Rectal smooth muscle tissue (tissue), 1 donor: ENCODE results near the gene HNRNPAB.
"Not testable (repeated sequence)": the region's sequence is repeated elsewhere in the genome, so short reads cannot be mapped to it uniquely, and the experiment has no call there.

Experiments used
- H3K27ac ChIP-seq: one replicate; pipeline ENCODE4 v1.7.0; 2013; ENCODE audit warnings: low read depth, low read length, inconsistent platforms
- H3K27me3 ChIP-seq: one replicate; pipeline ENCODE4 v1.7.0; 2013; ENCODE audit warnings: low read length; ENCODE audit not compliant: control insufficient read depth, insufficient read depth
- H3K36me3 ChIP-seq: one replicate; pipeline ENCODE4 v1.7.0; 2013; ENCODE audit warnings: low read length; ENCODE audit not compliant: control insufficient read depth, insufficient read depth
- H3K4me1 ChIP-seq: one replicate; pipeline ENCODE4 v1.7.0; 2013; ENCODE audit warnings: low read length; ENCODE audit not compliant: control insufficient read depth, insufficient read depth
- H3K4me3 ChIP-seq: one replicate; pipeline ENCODE4 v1.7.0; 2013; ENCODE audit warnings: low read length
- H3K9ac ChIP-seq: one replicate; pipeline ENCODE4 v1.7.0; 2013; ENCODE audit warnings: low read length

Gene HNRNPAB

DNA sequence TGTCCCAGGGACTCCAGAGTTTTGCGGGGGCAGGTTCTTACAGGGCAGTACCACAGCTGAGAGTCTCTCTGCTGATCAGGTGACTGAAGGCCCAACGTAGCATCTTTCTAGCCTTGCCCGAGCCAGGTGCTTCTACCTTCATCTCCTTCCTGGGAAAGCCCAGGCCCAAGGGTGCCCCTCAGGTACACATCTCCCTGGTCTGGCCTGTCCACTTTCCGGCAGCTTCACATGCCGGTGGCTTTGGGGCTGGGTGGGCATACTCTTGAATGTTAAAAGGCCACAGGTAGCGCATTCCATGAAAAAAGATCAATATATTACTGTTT is 33.9 kb downstream of the HNRNPAB start:
- H3K9ac ChIP-seq = no peak overlapping the region
- no peaks in the 10 kb centered on the region for H3K4me1 ChIP-seq
- H3K27ac ChIP-seq = no peak overlapping the region
- no peaks in the 10 kb centered on the region for H3K27me3 ChIP-seq
- H3K36me3 ChIP-seq = no peaks in the 10 kb centered on the region
- H3K4me3 ChIP-seq = no peak overlapping the region

DNA sequence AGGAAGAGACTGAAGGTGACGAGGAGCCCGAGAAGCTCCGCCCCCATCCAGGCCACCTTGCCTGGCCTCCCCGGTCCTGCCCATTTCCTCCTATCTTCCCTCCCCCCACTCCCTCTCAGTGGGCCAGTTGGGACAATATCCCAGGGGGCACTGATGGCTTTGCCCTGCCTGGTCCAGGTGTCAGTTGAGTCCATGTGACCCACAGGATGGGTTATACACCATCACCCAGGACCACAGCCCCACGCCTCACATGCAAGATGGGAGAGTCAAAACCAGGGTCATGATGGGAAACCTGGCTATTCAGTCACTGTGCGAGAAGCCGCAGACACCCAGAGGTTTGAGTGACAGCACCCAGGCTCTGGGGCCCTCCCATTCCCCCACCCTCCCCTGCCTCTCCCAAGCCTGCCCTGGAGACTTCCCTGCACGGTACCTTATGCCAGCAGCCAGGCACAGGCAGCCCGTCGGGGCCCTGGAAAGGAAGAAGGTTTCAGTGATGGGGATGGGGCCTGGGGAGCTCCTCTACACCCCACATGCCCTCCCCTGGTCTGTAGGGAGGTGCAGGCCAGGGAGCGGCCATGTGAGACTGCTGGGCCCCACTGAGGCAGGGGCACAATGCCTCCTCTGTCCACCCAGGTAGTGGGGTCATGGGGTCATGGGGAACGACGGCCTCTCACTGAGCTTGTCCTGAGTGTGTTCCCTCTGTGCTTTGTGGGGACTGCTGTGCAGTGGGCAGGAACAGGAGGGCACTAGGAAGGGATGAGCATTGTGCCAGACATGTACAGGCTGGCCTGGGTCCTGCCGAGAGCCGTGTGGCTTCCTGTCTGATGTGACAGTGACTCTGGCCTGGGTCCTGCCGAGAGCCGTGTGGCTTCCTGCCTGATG is 34.6 kb downstream of the HNRNPAB start:
- no peak overlapping the region for H3K27ac ChIP-seq
- H3K4me3 ChIP-seq = no peak overlapping the region
- no peaks in the 10 kb centered on the region for H3K36me3 ChIP-seq
- H3K9ac ChIP-seq = no peak overlapping the region
- no peaks in the 10 kb centered on the region for H3K27me3 ChIP-seq
- H3K4me1 ChIP-seq = no peaks in the 10 kb centered on the region

DNA sequence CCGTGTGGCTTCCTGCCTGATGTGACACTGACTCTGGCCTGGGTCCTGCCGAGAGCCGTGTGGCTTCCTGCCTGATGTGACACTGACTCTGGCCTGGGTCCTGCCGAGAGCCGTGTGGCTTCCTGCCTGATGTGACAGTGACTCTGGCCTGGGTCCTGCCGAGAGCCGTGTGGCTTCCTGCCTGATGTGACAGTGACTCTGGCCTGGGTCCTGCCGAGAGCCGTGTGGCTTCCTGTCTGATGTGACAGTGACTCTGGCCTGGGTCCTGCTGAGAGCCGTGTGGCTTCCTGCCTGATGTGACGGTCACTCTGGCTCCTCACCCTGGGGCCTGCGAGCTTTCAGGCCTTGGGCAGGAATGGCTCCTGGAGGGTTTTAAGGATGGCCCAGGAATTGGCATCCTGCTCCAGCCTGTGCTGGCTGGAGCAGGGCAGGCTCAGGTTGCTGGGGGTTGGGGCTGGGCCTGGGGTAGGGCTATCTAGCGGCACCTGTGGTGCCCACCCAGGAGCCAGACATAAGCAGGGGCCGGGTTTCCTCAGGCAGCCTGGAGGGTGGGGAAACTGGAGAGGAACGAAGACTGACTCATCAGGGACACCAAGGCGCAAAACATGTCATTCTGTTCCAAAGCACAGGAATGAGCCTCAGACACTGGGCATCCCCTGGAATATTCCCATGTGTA is 35.4 kb downstream of the HNRNPAB start:
- not testable (repeated sequence) for H3K4me1 ChIP-seq, H3K27me3 ChIP-seq, H3K36me3 ChIP-seq, H3K27ac ChIP-seq, H3K9ac ChIP-seq, H3K4me3 ChIP-seq

DNA sequence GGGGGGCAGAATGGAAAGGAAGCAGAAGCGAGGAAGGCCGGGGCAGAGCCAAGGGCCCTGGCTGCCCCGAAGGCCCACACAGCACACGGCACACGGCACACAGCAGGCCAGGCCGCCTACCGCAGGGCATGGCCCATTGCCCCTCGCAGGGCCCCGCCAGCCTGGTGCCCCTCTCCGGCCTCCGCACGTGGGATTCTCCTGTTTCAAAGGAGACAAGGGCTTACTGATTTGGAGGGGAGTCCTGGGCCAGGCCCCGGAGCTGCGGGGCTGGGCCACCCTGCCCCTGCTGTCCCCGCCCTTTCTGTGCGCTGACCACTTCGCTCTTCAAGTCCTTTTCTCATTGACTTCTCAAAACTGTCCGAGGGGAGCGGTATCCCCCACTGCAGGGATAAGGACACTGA is 36.0 kb downstream of the HNRNPAB start:
- H3K36me3 ChIP-seq = no peaks in the 10 kb centered on the region
- H3K27ac ChIP-seq = no peak overlapping the region
- no peaks in the 10 kb centered on the region for H3K27me3 ChIP-seq
- H3K9ac ChIP-seq = no peak overlapping the region
- H3K4me1 ChIP-seq = no peaks in the 10 kb centered on the region
- H3K4me3 ChIP-seq = no peak overlapping the region

DNA sequence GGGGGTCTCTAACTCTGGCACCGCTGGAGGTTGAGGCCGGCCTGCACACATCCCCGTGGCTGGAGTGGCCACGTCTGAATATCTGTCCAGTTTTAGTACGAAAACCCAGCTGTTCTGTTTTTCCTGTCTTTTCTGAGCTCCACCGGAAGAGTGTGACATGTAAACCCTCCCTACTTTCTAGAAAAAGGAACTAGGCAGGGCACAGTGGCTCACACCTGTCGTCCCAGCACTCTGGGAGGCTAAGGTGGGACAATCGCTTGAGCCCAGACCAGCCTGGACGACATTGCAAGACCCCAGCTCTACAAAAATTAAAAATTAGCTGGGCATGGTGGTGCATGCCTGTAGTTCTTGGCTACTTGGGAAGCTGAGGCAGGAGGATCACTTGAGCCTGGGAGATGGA is 36.4 kb downstream of the HNRNPAB start:
- no peaks in the 10 kb centered on the region for H3K27me3 ChIP-seq
- H3K4me1 ChIP-seq = no peaks in the 10 kb centered on the region
- no peak overlapping the region for H3K27ac ChIP-seq
- H3K4me3 ChIP-seq = no peak overlapping the region
- no peaks in the 10 kb centered on the region for H3K36me3 ChIP-seq
- no peak overlapping the region for H3K9ac ChIP-seq

DNA sequence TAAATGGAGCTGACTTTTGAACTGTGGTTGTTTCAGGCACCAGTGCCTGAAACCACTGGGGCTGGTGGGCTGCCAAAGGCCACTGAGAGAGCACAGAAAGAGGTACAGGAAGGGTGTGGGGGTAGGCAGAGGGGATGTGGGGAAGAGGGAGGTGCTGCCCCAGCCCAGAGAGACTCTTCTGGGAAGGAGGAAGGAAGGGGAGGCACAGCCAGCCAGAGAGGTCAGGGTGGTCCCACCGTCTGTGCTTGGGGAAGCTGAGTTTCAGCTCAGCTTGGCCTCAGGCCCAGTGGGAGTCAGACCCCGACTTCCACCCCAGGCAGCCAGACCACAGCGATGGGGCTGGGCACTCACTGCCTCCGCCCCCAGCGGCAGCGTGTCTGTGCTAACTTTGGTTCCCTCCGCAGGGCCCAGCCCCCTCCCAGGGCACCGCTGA is 36.9 kb downstream of the HNRNPAB start:
- Histone ChIP-seq H3K9ac (no peak overlapping the region), H3K27me3 (no peaks in the 10 kb centered on the region), H3K4me3 (no peak overlapping the region), H3K36me3 (no peaks in the 10 kb centered on the region), H3K27ac (no peak overlapping the region), H3K4me1 (no peaks in the 10 kb centered on the region)

DNA sequence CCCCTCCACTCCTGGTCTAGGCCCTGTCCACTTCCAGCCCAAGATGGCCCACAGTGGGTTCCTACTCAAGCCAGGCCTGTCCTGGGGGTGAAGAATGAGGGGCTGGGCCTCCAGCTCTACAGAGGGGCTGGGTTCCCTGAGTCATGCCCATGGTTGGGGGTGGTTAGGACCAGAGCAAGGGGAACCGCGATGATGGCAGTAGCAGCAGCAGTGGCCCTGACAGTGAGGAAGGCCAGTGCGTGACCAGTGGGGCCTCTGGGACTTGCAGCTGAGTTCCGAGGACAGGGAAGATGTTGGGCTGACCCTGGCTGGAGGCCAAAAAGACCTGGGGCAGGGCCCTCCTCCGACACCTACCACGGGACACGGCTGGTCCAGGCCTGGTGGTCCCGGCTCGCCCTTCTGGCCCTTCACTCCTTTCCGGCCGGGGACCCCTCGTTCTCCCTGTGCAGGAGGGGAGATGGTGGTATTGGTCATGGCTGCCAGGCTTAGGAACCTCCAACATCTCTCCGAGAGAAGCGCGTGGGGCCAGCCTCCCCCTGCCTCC is 37.4 kb downstream of the HNRNPAB start:
- H3K27me3 ChIP-seq = no peaks in the 10 kb centered on the region
- H3K36me3 ChIP-seq = no peaks in the 10 kb centered on the region
- no peaks in the 10 kb centered on the region for H3K4me1 ChIP-seq
- no peak overlapping the region for H3K27ac ChIP-seq
- H3K4me3 ChIP-seq = no peak overlapping the region
- H3K9ac ChIP-seq = no peak overlapping the region

DNA sequence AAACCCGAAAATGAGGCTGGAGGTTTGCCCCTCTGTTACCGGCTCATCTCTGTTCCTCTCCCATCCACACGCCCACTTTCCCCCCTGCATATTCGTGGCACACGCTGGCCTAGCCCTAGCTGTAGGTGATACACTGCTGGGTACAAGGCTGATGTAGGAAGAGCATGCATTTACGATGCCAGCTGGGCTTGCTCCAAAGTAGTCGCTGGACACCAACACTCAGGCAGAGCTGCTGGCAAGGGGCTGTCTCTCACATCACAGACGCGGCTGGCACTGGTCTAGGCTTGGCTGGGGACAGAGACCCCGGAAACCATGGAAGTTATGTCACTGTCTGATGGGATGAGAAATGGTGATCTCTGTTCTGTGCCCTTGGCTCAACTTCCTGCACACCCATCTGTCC is 38.1 kb downstream of the HNRNPAB start:
- Histone ChIP-seq H3K4me1 (no peaks in the 10 kb centered on the region), H3K4me3 (no peak overlapping the region), H3K36me3 (no peaks in the 10 kb centered on the region), H3K27ac (no peak overlapping the region), H3K9ac (no peak overlapping the region), H3K27me3 (no peaks in the 10 kb centered on the region)

DNA sequence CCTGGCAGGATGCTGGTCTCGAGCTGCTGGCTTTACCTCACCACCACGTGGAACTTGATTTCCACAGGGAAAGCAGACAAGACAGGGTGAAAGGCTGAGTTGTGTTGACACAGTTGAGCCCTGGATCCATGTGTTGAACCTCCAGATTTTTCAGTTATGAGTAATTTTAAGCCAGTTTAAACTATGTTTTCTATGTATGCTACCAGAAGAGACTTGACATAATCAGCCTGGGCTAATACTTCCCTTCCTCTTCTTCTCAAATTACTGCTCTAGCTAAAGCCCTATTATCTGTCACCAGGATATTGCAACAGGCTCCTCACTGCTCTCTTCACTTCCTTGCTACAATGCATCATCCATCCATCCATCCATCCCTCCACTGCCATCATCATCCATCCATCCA is 40.2 kb downstream of the HNRNPAB start:
- H3K4me3 ChIP-seq = no peak overlapping the region
- no peaks in the 10 kb centered on the region for H3K27me3 ChIP-seq
- H3K4me1 ChIP-seq = no peaks in the 10 kb centered on the region
- no peaks in the 10 kb centered on the region for H3K36me3 ChIP-seq
- no peak overlapping the region for H3K9ac ChIP-seq
- H3K27ac ChIP-seq = no peak overlapping the region

DNA sequence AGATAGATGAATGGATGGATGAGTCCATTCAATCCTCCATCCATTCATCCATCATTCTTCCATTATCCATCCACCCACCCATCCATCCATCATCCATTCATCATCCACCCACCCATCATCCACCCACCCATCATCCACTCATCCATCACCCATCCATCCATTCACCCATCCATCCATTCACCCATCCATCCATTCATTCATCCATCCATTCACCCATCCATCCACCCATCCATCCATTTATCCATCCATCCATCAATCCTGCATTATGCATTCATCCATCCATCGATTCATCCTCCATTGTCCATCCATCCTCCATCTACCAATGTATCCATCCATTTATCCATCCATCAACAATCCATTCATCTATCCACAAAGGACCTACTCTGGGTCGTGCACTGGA is 41.1 kb downstream of the HNRNPAB start:
- no peaks in the 10 kb centered on the region for H3K27me3 ChIP-seq
- no peak overlapping the region for H3K27ac ChIP-seq
- no peaks in the 10 kb centered on the region for H3K36me3 ChIP-seq
- no peak overlapping the region for H3K4me3 ChIP-seq
- H3K4me1 ChIP-seq = no peaks in the 10 kb centered on the region
- no peak overlapping the region for H3K9ac ChIP-seq

DNA sequence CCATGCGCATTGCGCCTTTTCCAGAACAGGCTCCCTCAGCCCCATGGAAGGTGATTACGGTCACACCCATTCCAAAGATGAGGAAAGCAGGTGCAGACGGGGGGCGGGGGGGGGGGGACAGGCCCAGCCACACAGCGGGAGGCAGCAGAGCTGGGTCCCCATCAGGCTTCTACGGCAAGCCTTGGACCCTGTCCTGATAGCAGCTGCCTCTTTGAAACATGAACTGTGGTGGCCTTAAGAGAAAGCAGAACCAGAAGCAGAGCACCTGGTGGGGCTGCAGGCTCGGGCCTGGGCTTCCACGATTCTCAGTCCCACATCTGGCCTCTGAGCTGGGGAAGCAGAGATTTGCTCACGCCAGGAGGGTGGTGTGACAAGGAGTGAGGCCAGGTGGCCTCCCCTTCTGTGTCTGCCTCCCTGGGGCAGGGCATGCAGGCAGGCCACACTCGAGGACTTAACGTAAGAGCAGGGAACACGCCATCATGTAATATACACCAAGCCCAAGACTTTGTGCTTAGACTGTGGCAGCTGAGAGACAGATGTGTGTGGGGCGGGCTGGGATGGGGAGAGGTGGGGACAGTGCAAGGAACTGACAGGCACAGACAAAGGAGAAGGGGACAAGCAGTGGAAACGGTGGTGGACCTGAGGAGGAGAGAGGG is 42.4 kb downstream of the HNRNPAB start:
- no peak overlapping the region for H3K9ac ChIP-seq
- no peak overlapping the region for H3K4me3 ChIP-seq
- H3K4me1 ChIP-seq = no peaks in the 10 kb centered on the region
- H3K27ac ChIP-seq = no peak overlapping the region
- no peaks in the 10 kb centered on the region for H3K27me3 ChIP-seq
- no peaks in the 10 kb centered on the region for H3K36me3 ChIP-seq
